Natural killer cell treated with Interleukin-12 subunit alpha and Interleukin-12 subunit beta and Interleukin-15 and Interleukin-18, amount 100 ng/mL, for 72 hours (primary cell): ENCODE data around the gene EXD3. TPM values are rescaled to one million over a fixed set of nuclear protein-coding genes. Genes with fewer than 3 reads are reported as not detected.
"Not testable (repeated sequence)": the region's sequence is repeated elsewhere in the genome, so short reads cannot be mapped to it uniquely, and the experiment has no call there.

Source experiments
- ATAC-seq, 2 donors: fragments of 150-1000 bp; cut with Tn5 transposase in 1 of 2; sonication (Bioruptor Pico), chemical (Tn5 transposase) in 1 of 2; 2 replicates each; pipeline ENCODE4 v1.10.0; 2021
- DNase-seq: peaks from one replicate; pipeline ENCODE4 v3.0.0; 2022; ENCODE audit warnings: low spot score
- H3K27ac Mint-ChIP-seq, 2 donors: 1 replicate in 1 of 2; 2 replicates in 1 of 2; pipeline ENCODE4 v1.8.0; 2022; ENCODE audit warnings: mixed read lengths in 2 of 2, mild to moderate bottlenecking in 1 of 2, moderate library complexity in 1 of 2
- H3K27me3 Mint-ChIP-seq, 2 donors: 1 replicate in 1 of 2; 2 replicates in 1 of 2; pipeline ENCODE4 v1.8.0; 2022; ENCODE audit warnings: mixed read lengths in 2 of 2
- H3K36me3 Mint-ChIP-seq: one replicate; pipeline ENCODE4 v1.8.0; 2022; ENCODE audit warnings: mixed read lengths
- H3K4me1 Mint-ChIP-seq, 2 donors: 1 replicate in 1 of 2; 2 replicates in 1 of 2; pipeline ENCODE4 v1.8.0; 2022; ENCODE audit warnings: low read depth in 2 of 2, mixed read lengths in 2 of 2, mild to moderate bottlenecking in 1 of 2
- H3K4me3 Mint-ChIP-seq: one replicate; pipeline ENCODE4 v1.8.0; 2022; ENCODE audit warnings: mixed read lengths
- H3K9me3 Mint-ChIP-seq: 2 replicates; pipeline ENCODE4 v1.8.0; 2022; ENCODE audit warnings: mixed read lengths
- total RNA-seq, 2 donors: library from RNA; stranded (reverse); gene quantifications; one replicate each; pipeline ENCODE4 v1.2.3, GENCODE V29; 2022

EXD3 gene
- total RNA-seq, 2 donors from 2014 or later: 7.6 to 7.9 TPM

- no peak for ATAC-seq
- H3K27me3 Mint-ChIP-seq: no peaks in the 10 kb centered on the region
- peaks cover 8 to 19% of the 10 kb centered on the region in 2 donors for H3K4me1 Mint-ChIP-seq
- no peaks in the 10 kb centered on the region for H3K36me3 Mint-ChIP-seq
- no peak overlapping the region for H3K27ac Mint-ChIP-seq
- no peak overlapping the region for H3K4me3 Mint-ChIP-seq
- H3K9me3 Mint-ChIP-seq: no peaks in the 10 kb centered on the region
- no peak for DNase-seq
Measured at GRCh38 chr9:137455359-137455991, 32.5 kb upstream of the EXD3 start.

DNA sequence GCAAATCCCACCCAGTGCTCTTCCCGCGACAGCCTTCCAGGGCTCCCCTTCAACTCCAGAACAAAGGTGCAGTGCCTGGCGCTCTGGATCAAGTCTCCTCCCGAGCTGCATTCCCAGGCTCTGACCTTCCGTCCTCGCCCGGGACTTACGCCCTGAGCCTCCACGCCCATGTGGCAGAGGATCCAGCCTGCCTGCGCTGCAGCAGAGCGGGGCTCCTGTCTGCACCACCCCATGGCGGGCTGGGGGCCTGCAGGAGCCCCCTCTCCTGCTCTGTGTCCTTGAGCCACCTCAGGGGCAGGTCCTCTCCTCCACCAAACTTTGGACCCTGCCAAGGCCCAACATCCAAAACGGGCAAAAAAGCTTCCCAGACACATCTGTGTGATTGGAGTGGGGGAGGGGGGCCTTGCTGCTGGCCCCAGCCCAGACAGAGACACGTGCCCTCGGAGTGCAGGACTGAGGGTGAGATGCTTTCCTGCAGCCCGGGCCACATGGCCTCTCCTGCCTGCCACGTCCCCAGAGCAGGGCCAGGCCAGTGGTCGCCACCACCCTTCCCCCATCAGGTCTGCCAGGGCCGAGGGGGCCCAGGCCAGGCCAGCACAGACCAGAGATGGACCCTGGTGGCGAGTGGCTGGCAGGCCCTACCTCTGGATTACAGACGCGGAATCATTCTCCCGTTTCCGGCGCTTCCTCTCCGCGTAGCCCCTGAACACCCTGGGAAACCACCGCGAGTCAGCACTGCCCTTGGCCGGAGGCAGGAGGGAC, 31.8 kb upstream of the EXD3 start:
- Mint-ChIP-seq H3K36me3 (no peaks in the 10 kb centered on the region), H3K4me1 (peaks cover 8 to 18% of the 10 kb centered on the region in 2 donors)
- ATAC-seq: no peak

GRCh38 chr9:137454145-137454596, 31.2 kb upstream of the EXD3 start:
- Mint-ChIP-seq H3K36me3 (no peaks in the 10 kb centered on the region), H3K4me3 (no peak overlapping the region), H3K9me3 (no peaks in the 10 kb centered on the region), H3K4me1 (peaks cover 8 to 20% of the 10 kb centered on the region in 2 donors), H3K27ac (no peak overlapping the region), H3K27me3 (no peaks in the 10 kb centered on the region)
- ATAC-seq: peak; percentile 12 to 55
- no peak for DNase-seq

More for the DNA sequence above, 31.8 kb upstream of the EXD3 start:
- H3K9me3 Mint-ChIP-seq: no peaks in the 10 kb centered on the region
- no peak overlapping the region for H3K27ac Mint-ChIP-seq
- DNase-seq: no peak
- no peak overlapping the region for H3K4me3 Mint-ChIP-seq
- H3K27me3 Mint-ChIP-seq: no peaks in the 10 kb centered on the region

DNA sequence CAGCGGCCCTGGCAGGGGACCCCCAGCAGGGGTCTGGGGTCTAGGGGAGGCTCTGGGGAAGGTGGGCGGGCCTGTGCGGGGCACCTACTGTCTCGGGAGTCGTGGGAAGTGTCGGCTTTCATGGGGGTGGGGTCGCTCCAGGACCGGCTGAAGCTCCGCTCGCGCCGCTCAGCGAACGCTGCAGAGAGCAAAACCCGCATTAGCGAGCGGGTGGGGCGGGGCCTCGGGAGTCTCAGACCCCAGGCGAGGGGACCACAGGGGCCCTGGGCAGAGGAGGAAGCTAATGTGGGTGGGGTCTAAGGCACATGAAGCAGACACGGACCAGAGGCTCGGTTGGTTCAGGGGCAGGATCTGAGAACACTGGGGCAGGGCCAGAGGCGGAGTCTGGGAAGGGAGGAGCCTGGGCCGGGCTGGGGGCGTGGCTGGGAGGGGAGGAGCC, 30.7 kb upstream of the EXD3 start:
- H3K4me3 Mint-ChIP-seq: peak overlapping the region; percentile 38
- H3K36me3 Mint-ChIP-seq: no peaks in the 10 kb centered on the region
- DNase-seq (no peak), ATAC-seq (peak; percentile 67 to 84)
- H3K4me1 Mint-ChIP-seq: peaks cover 8 to 20% of the 10 kb centered on the region in 2 donors
- H3K9me3 Mint-ChIP-seq: no peaks in the 10 kb centered on the region
- H3K27me3 Mint-ChIP-seq: no peaks in the 10 kb centered on the region
- no peak overlapping the region for H3K27ac Mint-ChIP-seq

GRCh38 chr9:137452761-137453642, 30.0 kb upstream of the EXD3 start:
- no peak overlapping the region for H3K27ac Mint-ChIP-seq
- H3K9me3 Mint-ChIP-seq: no peaks in the 10 kb centered on the region
- H3K4me1 Mint-ChIP-seq: peaks cover 8 to 20% of the 10 kb centered on the region in 2 donors
- no peaks in the 10 kb centered on the region for H3K27me3 Mint-ChIP-seq
- no peaks in the 10 kb centered on the region for H3K36me3 Mint-ChIP-seq
- H3K4me3 Mint-ChIP-seq: peak overlapping the region; percentile 38
- DNase-seq: no peak
- ATAC-seq: no peak

DNA sequence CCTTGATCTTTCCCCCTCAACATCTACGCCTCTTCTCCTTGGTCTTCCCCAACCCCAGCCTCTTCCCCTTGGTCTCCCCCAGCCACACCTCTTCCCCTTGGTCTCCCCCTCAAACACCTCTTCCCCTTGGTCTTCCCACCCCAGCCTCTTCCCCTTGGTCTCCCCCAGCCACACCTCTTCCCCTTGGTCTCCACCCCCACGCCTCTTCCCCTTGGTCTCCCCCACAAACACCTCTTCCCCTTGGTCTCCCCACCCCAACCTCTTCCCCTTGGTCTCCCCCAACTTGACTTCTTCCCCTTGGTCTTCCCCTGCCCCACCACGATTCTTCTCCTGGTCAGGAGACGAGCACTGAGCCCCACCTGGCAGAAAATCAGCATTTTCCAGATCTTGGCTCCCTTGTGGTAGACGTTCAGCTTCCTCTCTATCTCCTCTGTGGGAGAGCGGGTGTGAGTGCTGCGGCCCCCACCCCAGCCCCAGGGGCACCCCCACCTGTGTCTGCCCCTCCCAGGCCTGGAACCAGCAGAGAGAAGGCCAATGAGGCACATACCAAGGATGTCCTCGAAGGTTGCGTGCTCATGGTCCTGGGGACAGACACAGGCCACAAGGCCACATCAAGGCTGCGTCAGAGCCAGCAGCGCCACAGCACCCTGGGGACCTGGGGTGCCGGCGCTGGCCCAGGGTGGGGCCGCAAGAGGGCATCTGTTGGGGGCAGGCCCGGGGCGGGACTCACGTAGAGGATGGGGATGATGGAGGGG, 29.2 kb upstream of the EXD3 start:
- ATAC-seq (no peak), DNase-seq (no peak)
- Mint-ChIP-seq H3K27ac (peak overlapping the region in 1 of 2 donors; percentile 41), H3K4me1 (peaks cover 8 to 20% of the 10 kb centered on the region in 2 donors), H3K9me3 (no peaks in the 10 kb centered on the region), H3K4me3 (peak overlapping the region; percentile 47), H3K27me3 (no peaks in the 10 kb centered on the region), H3K36me3 (no peaks in the 10 kb centered on the region)

DNA sequence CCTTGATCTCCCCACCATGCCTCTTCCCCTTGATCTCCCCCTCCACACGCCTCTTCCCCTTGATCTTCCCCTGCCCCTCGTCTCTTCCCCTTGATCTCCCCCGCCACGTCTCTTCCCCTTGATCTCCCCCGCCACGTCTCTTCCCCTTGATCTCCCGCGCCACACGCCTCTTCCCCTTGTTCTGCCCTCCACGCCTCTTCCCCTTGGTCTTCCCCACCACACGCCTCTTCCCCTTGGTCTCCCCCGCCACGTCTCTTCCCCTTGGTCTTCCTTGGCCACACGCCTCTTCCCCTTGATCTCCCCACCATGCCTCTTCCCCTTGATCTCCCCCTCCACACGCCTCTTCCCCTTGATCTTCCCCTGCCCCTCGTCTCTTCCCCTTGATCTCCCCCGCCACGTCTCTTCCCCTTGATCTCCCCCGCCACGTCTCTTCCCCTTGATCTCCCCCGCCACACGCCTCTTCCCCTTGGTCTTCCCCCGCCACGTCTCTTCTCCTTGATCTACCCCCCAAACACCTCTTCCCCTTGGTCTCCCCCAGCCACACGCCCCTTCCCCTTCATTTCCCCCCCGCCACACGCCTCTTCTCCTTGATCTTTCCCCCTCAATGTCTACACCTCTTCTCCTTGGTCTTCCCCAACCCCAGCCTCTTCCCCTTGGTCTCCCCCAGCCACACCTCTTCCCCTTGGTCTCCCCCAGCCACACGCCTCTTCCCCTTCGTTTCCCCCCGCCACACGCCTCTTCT, 28.5 kb upstream of the EXD3 start:
- ATAC-seq, H3K27me3 Mint-ChIP-seq, H3K9me3 Mint-ChIP-seq, DNase-seq, H3K36me3 Mint-ChIP-seq: not testable (repeated sequence)
- peaks cover 8 to 21% of the 10 kb centered on the region in 2 donors for H3K4me1 Mint-ChIP-seq
- peak overlapping the region in 1 of 2 donors; percentile 41 for H3K27ac Mint-ChIP-seq
- peak overlapping the region; percentile 47 for H3K4me3 Mint-ChIP-seq

DNA sequence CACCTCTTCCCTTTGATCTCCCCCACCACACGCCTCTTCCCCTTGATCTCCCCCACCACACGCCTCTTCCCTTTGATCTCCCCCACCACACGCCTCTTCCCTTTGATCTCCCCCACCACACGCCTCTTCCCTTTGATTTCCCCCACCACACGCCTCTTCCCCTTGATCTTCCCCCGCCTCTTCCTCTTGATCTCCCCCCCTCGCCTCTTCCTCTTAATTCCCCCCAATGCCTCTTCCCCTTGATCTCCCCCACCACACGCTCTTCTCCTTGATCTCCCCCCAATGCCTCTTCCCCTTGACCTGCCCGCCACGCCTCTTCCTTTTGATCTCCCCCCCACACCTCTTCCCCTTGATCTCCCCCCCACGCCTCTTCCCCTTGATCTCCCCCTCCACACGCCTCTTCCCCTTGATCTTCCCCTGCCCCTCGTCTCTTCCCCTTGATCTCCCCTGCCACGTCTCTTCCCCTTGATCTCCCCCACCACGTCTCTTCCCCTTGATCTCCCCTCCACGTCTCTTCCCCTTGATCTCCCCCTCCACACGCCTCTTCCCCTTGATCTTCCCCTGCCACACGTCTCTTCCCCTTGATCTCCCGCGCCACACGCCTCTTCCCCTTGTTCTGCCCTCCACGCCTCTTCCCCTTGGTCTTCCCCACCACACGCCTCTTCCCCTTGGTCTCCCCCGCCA, 27.7 kb upstream of the EXD3 start:
- H3K27me3 Mint-ChIP-seq, H3K9me3 Mint-ChIP-seq, H3K36me3 Mint-ChIP-seq, H3K27ac Mint-ChIP-seq, H3K4me3 Mint-ChIP-seq, ATAC-seq: not testable (repeated sequence)
- H3K4me1 Mint-ChIP-seq: peaks cover 8 to 18% of the 10 kb centered on the region in 2 donors
- peak; percentile 54 for DNase-seq

- H3K9me3 Mint-ChIP-seq: no peaks in the 10 kb centered on the region
- no peak overlapping the region for H3K27ac Mint-ChIP-seq
- no peak for ATAC-seq
- H3K27me3 Mint-ChIP-seq: peaks cover 0 to 2% of the 10 kb centered on the region in 2 donors
- H3K4me3 Mint-ChIP-seq: no peak overlapping the region
- no peaks in the 10 kb centered on the region for H3K36me3 Mint-ChIP-seq
- DNase-seq: peak; percentile 63
- peaks cover 12 to 21% of the 10 kb centered on the region in 2 donors for H3K4me1 Mint-ChIP-seq
Measured at GRCh38 chr9:137449931-137450538, 27.1 kb upstream of the EXD3 start.

DNA sequence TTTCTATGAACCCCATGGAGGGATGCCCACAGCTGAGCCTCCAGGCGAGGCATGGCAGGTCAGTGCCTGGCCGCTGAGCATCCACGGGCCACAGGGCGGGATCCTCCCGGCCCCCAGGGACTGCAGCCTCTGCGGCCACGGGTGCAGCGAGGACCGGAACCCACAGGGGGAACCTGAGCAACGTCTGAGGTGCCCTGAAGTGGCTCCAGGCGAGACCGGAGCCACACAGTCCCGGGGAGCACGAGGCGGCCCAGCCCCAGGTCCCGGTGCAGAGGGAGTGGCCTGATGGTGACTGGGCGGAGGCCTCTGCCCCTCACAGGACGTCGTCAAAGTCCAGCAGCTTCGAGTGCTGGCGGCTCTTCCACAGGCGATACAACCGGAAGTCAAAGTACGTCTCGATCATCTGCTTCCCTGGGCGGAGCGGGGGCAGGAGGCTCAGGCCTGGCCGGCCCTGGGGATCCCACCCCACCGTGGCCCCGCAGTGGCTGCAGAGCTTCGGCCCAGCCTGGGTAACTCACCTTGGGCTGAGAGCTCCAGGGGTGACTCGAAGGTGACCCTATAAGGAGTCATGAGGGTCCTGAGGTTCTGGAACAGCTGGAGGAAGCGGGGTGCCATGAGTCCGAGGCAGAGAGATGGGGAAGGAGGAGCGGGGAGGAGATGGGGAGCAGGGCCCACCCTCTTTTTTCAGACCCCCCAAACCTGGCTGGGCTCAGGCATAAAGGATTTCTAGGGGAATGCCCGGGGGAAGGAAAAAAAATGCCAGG, 26.3 kb upstream of the EXD3 start:
- Mint-ChIP-seq H3K36me3 (no peaks in the 10 kb centered on the region), H3K4me3 (no peak overlapping the region), H3K27me3 (peaks cover 0 to 2% of the 10 kb centered on the region in 2 donors), H3K27ac (no peak overlapping the region), H3K9me3 (no peaks in the 10 kb centered on the region), H3K4me1 (peaks cover 14 to 25% of the 10 kb centered on the region in 2 donors)
- DNase-seq (peak; percentile 58), ATAC-seq (no peak)

- peaks cover 14 to 25% of the 10 kb centered on the region in 2 donors for H3K4me1 Mint-ChIP-seq
- no peaks in the 10 kb centered on the region for H3K9me3 Mint-ChIP-seq
- no peak overlapping the region for H3K4me3 Mint-ChIP-seq
- DNase-seq (no peak), ATAC-seq (no peak)
- no peak overlapping the region for H3K27ac Mint-ChIP-seq
- H3K36me3 Mint-ChIP-seq: no peaks in the 10 kb centered on the region
- peaks cover 3% of the 10 kb centered on the region in 2 donors for H3K27me3 Mint-ChIP-seq
Measured at GRCh38 chr9:137448602-137448962, 25.6 kb upstream of the EXD3 start.
